NCI-H2171 treated with DMSO at 0.1 percent for 48 hours (cell line): Measurements from ENCODE around the gene PPM1N.
A peak's percentile ranks its signal among the peaks of the same experiment; 100 is the strongest.

Experiments used
- DNase-seq: peaks from one replicate; lab custom pipeline; 2025; lab: John Stamatoyannopoulos, UW

PPM1N gene

DNA sequence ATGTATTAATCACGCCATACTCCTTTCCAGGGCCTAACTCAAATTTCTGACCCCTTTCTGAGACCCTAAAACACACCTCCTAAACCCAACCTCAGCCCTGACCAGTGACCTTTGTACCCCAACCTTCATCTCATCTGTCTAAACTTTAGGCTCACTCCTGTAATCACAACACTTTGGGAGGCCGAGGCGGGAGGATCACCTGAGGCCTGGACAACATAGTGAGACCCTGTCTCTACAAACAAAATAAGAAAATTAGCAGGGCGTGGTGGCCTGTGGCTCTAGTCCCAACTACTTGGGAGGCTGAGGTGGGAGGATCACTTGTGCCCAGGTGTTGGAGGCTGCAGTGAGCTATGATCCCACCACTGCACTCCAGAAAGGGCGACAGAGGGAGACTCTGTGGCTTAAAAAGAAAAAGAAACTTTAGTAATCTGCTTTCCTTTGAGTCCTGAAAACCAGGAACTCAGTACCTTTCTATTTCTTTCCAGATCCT lies 6.1 kb upstream of the PPM1N start:
- DNase-seq, result no peak

DNA sequence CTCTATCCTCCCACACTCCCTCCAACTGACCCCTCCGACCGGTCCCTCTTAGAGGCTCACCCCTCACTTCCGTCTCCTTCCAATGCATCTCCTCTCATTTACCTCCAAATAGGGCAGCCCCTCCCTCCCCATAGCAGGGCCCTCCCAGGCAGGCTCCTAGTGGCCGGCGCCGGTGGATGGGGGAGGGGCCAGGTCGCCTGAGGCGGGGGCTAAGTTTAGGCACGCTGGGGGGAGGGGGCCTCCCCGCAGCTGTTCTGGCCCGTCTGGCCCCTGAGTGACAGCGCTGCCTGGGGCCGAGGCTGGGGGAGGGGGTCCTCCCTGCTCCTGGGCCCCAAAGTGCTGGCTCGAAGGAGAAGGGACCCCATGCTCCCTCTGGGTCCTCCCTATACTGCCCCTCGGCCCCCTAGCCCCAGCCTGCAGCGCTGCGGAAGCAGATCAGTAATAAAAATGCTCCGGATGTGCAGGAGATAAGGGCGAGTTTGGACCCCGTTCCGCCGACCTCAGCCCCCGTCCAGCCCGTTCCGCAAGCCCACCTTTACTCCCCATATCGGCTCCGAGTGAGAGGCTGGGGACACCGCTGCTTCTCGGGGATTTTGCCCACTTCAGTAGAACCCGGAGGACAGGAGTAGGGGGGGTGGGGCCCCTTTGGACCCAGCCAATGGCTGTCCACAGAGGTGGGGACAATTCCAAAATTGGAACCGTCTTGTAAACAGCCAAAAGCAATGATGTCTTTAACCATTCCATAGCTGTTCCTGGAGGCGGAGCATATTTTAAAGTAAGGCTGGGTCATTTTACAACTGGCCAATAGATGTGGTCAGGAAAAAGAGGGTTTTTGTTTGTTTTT lies 5.4 kb upstream of the PPM1N start:
- no peak for DNase-seq

DNA sequence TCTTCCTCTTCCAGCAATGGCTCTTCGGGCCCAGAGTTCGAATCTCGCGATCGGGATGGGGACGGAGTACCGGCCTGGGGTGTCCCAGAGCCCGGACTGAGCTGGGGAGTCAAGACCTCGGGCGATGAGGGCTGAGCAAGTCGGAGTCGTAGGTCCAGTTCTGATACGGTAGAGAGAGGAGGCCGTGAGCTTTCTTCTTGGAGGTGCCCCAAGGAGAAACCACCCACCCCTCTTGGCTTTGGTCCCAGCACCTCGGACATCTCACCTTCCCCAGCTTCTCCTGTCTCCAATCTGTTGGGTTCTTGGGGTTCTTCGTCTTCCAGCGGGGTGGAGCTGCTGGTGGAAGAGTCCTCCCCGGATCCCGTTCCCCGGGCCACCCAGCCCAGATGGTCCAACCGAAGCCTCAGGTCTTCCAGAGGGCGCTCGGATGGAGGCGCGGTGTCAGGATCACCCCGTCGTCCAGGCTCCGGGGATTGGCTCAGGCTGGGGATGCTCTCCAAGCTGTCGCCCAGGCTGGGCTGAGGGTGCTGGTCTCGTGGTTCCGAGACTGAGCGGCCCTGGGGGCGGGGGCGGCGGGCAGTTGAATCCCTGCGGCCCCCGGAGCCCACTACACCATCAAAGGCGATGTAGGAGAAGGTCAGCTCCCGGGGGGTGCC lies 3.9 kb upstream of the PPM1N start:
- no peak for DNase-seq

DNA sequence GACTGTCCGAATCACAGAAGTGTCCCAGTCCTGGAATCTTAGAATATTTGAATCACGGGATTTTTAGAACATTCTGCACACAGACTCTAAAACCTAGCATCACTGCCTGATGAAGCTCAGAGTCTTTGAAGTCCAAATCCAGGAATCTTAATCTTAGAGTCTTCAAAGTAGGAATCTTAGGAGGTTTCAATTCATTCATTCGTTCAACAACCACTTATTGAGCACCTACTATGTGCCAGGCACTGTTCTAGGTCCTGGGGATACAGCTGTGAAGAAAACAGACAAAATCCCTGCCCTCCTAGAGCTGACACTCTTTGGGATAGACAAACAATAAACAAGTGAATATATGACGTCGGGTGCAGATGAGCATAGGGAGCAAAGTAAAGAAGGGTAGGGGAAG lies 3.1 kb upstream of the PPM1N start:
- DNase-seq, result no peak

DNA sequence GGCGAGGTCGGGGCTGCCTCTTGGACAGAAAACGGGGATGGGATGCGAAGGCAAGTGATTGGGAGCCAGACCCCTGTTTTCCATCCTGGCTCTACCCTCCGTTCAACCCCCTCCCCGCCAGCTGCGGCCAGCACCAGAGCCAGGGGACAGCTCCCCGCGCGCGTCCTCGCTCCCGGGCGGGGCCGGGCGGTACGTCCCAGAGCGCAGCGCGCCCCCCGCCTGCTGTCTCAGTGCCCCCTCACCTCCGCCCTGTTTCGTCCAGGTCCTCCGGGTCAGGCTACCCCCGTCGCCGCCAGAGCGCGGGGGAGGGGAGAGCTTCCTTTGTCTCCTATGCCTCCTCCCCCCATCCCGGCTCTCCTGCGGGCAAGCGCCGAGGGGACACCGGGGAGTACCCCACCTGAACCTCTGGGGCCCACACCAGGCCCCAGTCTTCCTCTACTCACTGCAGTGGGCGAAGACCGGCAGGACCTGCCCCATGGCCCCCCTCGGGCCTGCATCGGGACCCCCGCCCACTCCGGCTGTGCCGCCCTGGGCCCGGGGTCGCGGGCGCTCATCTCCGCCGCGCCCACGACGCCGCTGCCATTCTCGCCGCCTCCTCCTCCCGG lies 1.8 kb upstream of the PPM1N start:
- DNase-seq, result no peak

- DNase-seq, result no peak
Observed at GRCh38 chr19:45497791-45498190, 452 bp upstream of the PPM1N start.

DNA sequence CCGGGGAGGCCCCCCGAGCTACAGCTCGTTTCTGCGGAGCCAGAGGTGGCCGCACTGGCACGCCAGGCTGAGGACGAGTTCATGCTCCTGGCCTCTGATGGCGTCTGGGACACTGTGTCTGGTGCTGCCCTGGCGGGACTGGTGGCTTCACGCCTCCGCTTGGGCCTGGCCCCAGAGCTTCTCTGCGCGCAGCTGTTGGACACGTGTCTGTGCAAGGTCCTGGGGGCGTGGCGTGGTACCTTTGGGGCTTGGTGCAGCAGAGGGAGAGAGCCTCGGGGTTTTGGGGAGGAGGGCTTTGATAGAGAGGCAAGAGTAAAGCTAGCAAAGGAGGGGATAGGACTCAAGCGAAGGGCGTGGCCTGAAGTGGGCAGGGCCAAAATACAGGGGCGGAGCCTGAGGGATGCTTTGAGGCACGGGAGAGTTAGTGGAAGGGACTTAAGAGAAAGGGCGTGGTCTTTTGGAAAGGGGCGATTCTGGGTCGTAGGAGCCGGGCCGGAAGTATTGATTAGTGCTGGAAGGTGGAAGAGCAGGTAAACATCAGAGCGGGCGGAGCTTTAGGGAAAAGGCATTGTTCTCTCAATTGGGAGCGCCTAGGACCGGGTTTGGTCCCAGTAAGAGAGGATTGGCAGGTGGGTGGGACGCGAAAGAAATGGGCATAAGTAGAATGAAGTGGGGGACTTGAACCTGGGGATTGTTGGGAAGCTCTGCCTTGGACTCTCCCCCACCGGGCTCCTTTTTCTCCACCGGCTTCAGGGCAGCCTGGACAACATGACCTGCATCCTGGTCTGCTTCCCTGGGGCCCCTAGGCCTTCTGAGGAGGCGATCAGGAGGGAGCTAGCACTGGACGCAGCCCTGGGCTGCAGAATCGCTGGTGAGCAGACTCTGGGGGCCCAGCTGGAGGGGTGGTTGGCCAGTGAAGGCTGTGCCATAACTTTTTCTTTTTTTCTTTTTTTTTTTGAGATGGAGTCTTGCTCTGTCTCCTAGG lies 1.2 kb downstream of the PPM1N start:
- DNase-seq, result no peak

DNA sequence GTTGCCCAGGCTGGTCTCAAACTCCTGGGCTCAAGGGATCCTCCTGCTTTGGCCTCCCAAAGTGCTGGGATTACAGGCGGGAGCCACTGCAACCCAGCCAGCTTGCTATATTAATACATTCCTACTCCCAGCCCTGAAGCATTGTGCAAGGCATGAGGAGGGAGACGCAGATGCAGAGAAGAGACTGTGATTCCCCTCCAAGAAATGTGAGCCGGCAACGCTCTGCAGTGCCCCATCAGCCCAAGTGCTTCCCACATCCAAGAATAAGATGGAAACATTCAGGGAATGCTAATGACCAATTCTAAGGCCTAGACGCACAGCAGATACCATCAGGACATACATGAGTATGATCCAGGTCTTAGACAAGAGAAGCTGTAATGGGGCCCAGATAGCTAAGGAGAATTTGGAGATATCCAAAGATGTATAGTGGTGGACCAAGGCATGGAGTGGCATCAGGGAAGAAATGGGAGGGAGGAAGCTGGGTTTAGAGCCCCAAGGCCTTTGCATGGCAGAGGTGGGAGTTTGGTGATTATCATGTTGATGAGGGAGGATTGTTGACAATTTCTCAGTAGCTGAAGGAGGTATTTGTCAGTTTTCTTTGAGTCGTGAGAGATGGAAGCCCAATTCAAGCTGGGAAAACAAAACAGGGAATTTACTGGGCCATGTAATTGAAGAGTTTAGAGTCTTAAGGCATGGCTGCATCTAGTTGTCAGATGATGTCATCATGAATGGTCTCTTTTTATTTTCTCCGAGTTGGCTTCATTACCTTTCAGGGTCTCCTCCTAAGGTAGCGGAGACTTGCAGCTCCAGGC lies 2.9 kb downstream of the PPM1N start:
- DNase-seq, result no peak

DNA sequence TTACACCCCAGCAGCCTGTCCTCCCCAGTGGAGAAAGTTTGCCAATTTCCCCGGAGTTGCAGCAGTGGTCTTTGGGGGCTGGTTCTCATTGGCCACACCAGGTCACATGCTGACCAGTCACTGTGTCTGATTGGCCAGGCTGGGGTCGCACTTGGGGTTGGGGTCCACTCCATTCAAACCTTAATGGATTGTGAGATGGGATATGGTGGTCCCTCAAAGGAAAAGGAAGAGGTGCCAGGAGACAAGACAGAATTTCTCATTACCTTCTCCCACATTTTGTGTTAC lies 3.4 kb downstream of the PPM1N start:
- DNase-seq, result no peak

GRCh38 chr19:45502111-45502510 lies 3.9 kb downstream of the PPM1N start:
- DNase-seq, result no peak

GRCh38 chr19:45503909-45504308 lies 5.7 kb downstream of the PPM1N start:
- no peak for DNase-seq

- DNase-seq, result no peak
Observed at GRCh38 chr19:45505151-45505995, 7.1 kb downstream of the PPM1N start.

DNA sequence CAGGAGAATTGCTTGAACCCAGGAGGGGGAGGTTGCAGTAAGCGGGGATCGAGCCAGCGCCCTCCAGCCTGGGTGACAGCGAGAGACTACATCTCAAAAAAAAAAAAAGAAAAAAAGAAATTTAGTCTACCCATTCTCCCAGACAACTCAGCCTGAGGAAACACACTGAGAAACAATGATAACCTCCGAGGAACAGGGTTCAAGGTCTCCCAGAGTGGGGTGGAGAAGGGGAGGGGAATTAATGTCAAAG lies 7.7 kb downstream of the PPM1N start:
- DNase-seq, result no peak

DNA sequence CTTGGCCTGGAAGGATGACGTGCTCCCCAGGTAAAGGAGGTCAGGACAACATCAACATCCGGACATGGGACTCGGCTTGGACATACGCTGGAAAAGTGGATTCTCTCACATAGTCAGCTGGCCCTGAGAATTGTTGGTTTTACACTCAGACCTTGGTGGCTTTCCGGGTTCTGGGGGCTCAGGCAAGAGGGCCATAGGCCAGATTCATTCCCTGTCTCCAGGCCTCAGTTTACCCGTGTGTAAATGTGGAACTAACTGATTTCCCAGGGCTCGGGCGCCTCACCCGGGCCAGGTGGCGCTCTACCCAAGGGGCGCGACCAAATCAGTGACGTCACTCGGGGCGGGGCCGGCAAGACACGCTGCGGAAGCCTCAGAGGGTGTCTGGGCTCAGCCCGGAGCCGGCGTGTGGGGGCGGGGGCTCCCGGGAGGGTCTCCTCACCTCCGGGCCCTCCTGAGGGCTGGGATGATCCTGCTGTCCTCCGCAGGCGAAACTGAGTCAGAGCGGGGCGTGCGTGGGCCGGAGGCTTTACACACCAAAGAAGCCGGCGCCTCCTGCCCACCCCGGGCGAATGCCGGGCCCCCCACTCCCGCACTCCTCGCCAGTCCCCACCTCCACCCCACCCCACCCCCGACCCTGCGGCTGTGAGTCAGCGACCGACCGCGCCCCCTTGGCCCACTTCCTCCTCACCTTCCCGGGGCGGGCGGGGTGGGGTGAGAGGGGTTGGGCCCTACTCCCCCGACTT lies 8.2 kb downstream of the PPM1N start:
- peak; percentile 87 for DNase-seq

GRCh38 chr19:45506989-45507871 lies 9.0 kb downstream of the PPM1N start, which contains the start of gene VASP:
VASP (plus strand) TSS chr19:45507479; CDS start chr19:45507772, 293 bp downstream.
- peak; percentile 67 for DNase-seq

- DNase-seq, result peak; percentile 29
Observed at GRCh38 chr19:45507872-45508416, 9.7 kb downstream of the PPM1N start.

DNA sequence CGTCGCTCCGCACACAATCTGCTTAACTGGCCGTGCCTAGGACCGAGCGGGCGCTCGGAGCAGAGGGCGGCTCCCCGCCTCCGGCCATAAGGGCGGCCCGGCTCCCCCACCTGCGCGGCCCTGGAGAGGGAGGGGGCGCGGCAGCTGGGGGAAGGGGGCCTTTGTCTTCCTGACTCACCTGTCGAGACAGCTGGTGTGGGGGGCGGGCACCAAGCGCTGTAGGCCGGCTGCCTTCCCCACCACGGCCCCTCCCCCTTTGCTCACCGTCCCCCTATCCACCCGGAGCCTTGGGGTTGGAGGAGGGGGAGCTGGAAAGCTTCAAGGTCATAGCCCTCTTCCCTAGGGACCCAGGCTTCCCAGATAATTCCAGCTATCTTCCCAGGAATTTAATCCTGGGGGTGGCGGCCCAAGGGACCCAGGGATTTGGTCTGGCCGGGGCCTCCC lies 10.2 kb downstream of the PPM1N start:
- peak; percentile 89 for DNase-seq
